Fibroblast of mammary gland (primary cell): ENCODE measurements around the gene KRT38.

Source experiments
- DNase-seq: peaks from one replicate; pipeline ENCODE4 v3.0.0-alpha.2; 2010; ENCODE audit warnings: low read depth
- H3K4me3 ChIP-seq: 2 replicates; pipeline ENCODE4 v1.5.1; 2011; ENCODE audit warnings: low read depth, mild to moderate bottlenecking, low read length, moderate library complexity; ENCODE audit not compliant: control insufficient read depth
- CTCF ChIP-seq: conservative IDR thresholded peaks from 2 replicates; pipeline ENCODE4 v1.5.1; 2011; ENCODE audit warnings: low read depth, low read length, inconsistent platforms; ENCODE audit not compliant: control insufficient read depth, insufficient read depth

Gene KRT38

GRCh38 chr17:41419716-41420115 is 21.1 kb downstream of the KRT38 start:
- H3K4me3 ChIP-seq: no peak overlapping the region
- no peak for TF ChIP-seq CTCF

GRCh38 chr17:41418116-41418860 is 22.5 kb downstream of the KRT38 start:
- no peak for DNase-seq
- H3K4me3 ChIP-seq: no peak overlapping the region

More at GRCh38 chr17:41419716-41420115, 21.1 kb downstream of the KRT38 start:
- no peak for DNase-seq

GRCh38 chr17:41417576-41418015 is 23.2 kb downstream of the KRT38 start:
- no peak overlapping the region for H3K4me3 ChIP-seq
- DNase-seq: no peak
- peak; percentile 33 for TF ChIP-seq CTCF

More at GRCh38 chr17:41418116-41418860, 22.5 kb downstream of the KRT38 start:
- no peak for TF ChIP-seq CTCF

- no peak overlapping the region for H3K4me3 ChIP-seq
- DNase-seq: no peak
- no peak for TF ChIP-seq CTCF
These were observed 23.7 kb downstream of the KRT38 start for GRCh38 chr17:41417127-41417526.

GRCh38 chr17:41416479-41416878 is 24.3 kb downstream of the KRT38 start:
- no peak for DNase-seq
- TF ChIP-seq CTCF: no peak
- H3K4me3 ChIP-seq: no peak overlapping the region

GRCh38 chr17:41415833-41416335 is 24.9 kb downstream of the KRT38 start:
- no peak for TF ChIP-seq CTCF
- no peak for DNase-seq
- no peak overlapping the region for H3K4me3 ChIP-seq
